Heart left ventricle (tissue), 16 donors: ENCODE data around the gene MTM1. TPM values are rescaled to one million over a fixed set of nuclear protein-coding genes. Genes with fewer than 3 reads are reported as not detected.

Experiments used
- ATAC-seq, 4 donors: fragments of 200-7000 bp; cut with Tn5 transposase; one replicate each; pipeline ENCODE4 v1.9.1; 2020 to 2022; ENCODE audit warnings: moderate library complexity in 4 of 4, mild to moderate bottlenecking in 3 of 4, moderate number of reproducible peaks in 1 of 4
- DNase-seq, 5 donors: peaks; one replicate each; pipeline ENCODE4 v3.0.0-alpha.2; 2020
- H3K27ac ChIP-seq, 12 donors: fragments of 200-600 bp; sonication (generic) in 4 of 12; one replicate each; pipeline versions ENCODE4 v1.5.0 to v1.8.0; 2016 to 2022; ENCODE audit warnings: mild to moderate bottlenecking in 2 of 12
- H3K27me3 ChIP-seq, 9 donors: fragments of 200-600 bp; sonication (generic) in 2 of 9; one replicate each; pipeline versions ENCODE4 v1.5.1 to v1.8.0; 2016 to 2022; ENCODE audit warnings: mild to moderate bottlenecking in 3 of 9
- H3K36me3 ChIP-seq, 9 donors: fragments of 200-600 bp; sonication (generic) in 2 of 9; one replicate each; pipeline versions ENCODE4 v1.5.0 to v1.8.0; 2018 to 2022; ENCODE audit warnings: mild to moderate bottlenecking in 2 of 9
- H3K4me1 ChIP-seq, 12 donors: fragments of 200-600 bp; sonication (generic) in 4 of 12; one replicate each; pipeline versions ENCODE4 v1.5.0 to v1.8.0; 2016 to 2022; ENCODE audit warnings: mild to moderate bottlenecking in 3 of 12
- H3K4me3 ChIP-seq, 12 donors: fragments of 200-600 bp; sonication (generic) in 4 of 12; one replicate each; pipeline versions ENCODE4 v1.5.0 to v1.8.0; 2017 to 2022; ENCODE audit warnings: mild to moderate bottlenecking in 9 of 12, moderate library complexity in 4 of 12
- H3K9me3 ChIP-seq, 12 donors: fragments of 200-600 bp; sonication (generic) in 4 of 12; one replicate each; pipeline versions ENCODE4 v1.5.0 to v1.8.0; 2016 to 2022; ENCODE audit warnings: mild to moderate bottlenecking in 1 of 12
- POLR2A ChIP-seq, 2 donors: fragments of 450-650 bp; IDR thresholded peaks; one replicate each; pipeline ENCODE4 v1.6.1; 2017; ENCODE audit warnings: antibody characterized with exemption in 2 of 2, mild to moderate bottlenecking in 2 of 2, moderate library complexity in 2 of 2
- WGBS, 4 donors: extraction: QIAGEN DNeasy Blood & Tissue Kit in 2 of 4; methylation state at CpG; one replicate each; pipeline versions ENCODE4 v1.1.5 to v1.1.7; 2013 to 2018; 5-methylcytosine and 5-hydroxymethylcytosine counted together
- intact Hi-C, 10 donors: fragments of 100-400 bp; cut with DNase I; formaldehyde crosslinking; loops; one replicate each; pipeline versions ENCODE4 v1.11.1 to v1.14.2; 2022
- polyA plus RNA-seq, 2 donors: library from polyadenylated mRNA; stranded (reverse); fragments of 200-250 nt; gene quantifications; one replicate each; pipeline ENCODE4 v1.2.3, GENCODE V29; 2013
- total RNA-seq, 9 donors: library from RNA; depleted of rRNA in 2 of 9; stranded (reverse); fragments of >200 nt in 2 of 9; fragmentation: NEBNext Ultra II Directional in 3 of 9; extraction: Animal tissue kit (Norgen Biotek cat#: 25700) in 3 of 9; gene quantifications; one replicate each; pipeline versions ENCODE4 v1.1.0 to v1.2.4, GENCODE V29; 2016 to 2023
- TF ChIP-seq, protein P1 (sequence below), 12 donors: fragments of 200-600 bp; sonication (generic) in 4 of 12; IDR thresholded peaks; one replicate each; pipeline versions ENCODE4 v1.5.0 to v1.8.0; 2018 to 2022; ENCODE audit warnings: antibody characterized with exemption in 12 of 12, mild to moderate bottlenecking in 5 of 12
- donor health status: ischemic (EF 13 %, LVEDD 7.1; RV severe dilation, severe dysfunction).
- donor health status: healthy with polysubstance abuse.
- donor health status: DM: no; HTN: yes; CAD: no.
- donor health status: DM: no; HTN: no; CAD: no.
- donor health status: ischemic (EF 25% LVEDD 6.9; RV normal size, moderate dysfunction).
- donor health status: ischemic (EF 25% LVEDD 5.7; RV mildly dilated, moderate dysfunction).
- donor health status: healthy.
- donor health status: DM: yes; HTN: yes; CAD: no.
- donor health status: ischemic (EF 35%, LVEDD 5.7; RV mildly dilated, moderate dysfunction).
- donor health status: nonischemic (EF 11% LVEDD 7.7; RV severe dilation, severe dysfunction).
- donor health status: DM: yes; HTN: yes; CAD: no.
- donor health status: PGD.
- donor health status: ischemic (EF 29% LVEDD 5.4; RV normal size, mild dysfunction).
- donor health status: nonischemic (EF 23%, LVEDD 6.1; RV moderate dilation, normal function).

Gene MTM1
- total and polyA plus RNA-seq, 11 donors: 2.2 to 18.9 (median 10.1) TPM

DNA sequence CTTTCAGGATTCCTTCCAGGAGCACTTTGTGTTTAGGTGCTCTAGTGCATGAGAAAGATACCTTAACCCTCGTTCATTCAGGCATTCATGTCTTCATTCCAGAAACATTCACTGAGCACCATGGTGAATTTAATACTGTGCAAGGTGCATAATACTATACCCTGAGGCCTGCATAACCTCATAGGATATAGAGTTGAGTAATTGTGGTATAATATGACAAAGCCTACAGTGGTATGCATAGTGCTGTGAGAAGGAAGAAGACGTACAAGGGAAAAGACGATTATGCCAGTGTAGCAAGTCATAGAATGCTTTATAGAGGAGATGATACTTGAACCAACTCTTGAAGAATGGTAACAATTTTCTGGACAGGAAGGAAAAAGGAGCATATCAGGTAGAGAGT, 34.3 kb downstream of the MTM1 start:
- intact Hi-C loops: no loop called here
- no peak overlapping the region for H3K4me3 ChIP-seq
- H3K27ac ChIP-seq: no peak overlapping the region
- WGBS, 4 donors: 78 to 96% (median 93%) methylated on average over 3 of the region's 3 CpGs
- H3K4me1 ChIP-seq: no peaks in the 10 kb centered on the region
- TF ChIP-seq, protein P1, sequence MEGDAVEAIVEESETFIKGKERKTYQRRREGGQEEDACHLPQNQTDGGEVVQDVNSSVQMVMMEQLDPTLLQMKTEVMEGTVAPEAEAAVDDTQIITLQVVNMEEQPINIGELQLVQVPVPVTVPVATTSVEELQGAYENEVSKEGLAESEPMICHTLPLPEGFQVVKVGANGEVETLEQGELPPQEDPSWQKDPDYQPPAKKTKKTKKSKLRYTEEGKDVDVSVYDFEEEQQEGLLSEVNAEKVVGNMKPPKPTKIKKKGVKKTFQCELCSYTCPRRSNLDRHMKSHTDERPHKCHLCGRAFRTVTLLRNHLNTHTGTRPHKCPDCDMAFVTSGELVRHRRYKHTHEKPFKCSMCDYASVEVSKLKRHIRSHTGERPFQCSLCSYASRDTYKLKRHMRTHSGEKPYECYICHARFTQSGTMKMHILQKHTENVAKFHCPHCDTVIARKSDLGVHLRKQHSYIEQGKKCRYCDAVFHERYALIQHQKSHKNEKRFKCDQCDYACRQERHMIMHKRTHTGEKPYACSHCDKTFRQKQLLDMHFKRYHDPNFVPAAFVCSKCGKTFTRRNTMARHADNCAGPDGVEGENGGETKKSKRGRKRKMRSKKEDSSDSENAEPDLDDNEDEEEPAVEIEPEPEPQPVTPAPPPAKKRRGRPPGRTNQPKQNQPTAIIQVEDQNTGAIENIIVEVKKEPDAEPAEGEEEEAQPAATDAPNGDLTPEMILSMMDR (IDR thresholded peaks at IDR 0.05): no peak
- no peak for TF ChIP-seq POLR2A (IDR thresholded peaks at IDR 0.05)
- no peaks in the 10 kb centered on the region for H3K9me3 ChIP-seq
- no peak for DNase-seq
- H3K36me3 ChIP-seq: peaks cover 0 to 26% (median 9%) of the 10 kb centered on the region in 9 donors
- ATAC-seq: no peak
- no peaks in the 10 kb centered on the region for H3K27me3 ChIP-seq

DNA sequence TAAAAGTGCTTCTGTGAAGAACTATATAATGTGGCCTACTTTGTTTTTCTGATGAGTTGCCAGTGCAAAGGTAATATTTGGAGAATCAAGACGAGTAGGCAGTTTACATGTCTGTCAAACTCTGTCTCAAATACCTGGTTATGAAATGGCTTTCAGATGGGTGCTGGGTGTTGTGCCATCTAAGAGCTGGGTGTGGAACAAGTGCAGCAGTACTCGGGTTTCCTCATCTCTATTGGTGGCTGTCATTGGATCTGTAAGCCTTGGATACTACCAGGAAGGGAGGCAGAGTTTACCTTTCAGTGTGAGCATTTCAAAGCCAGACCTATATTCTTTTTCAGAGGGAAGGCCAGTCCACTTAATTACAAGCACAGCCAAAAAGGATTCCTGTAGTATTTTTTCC, 37.2 kb downstream of the MTM1 start:
- no peak overlapping the region for H3K27ac ChIP-seq
- no peaks in the 10 kb centered on the region for H3K9me3 ChIP-seq
- intact Hi-C loops: no loop called here
- H3K4me1 ChIP-seq: no peaks in the 10 kb centered on the region
- WGBS, 4 donors: 63 to 89% (median 77%) methylated on average over 2 of the region's 2 CpGs
- TF ChIP-seq POLR2A (IDR thresholded peaks at IDR 0.05): no peak
- TF ChIP-seq, protein P1 (IDR thresholded peaks at IDR 0.05): no peak
- no peak overlapping the region for H3K4me3 ChIP-seq
- peaks cover 0 to 11% (median 6%) of the 10 kb centered on the region in 9 donors for H3K36me3 ChIP-seq
- ATAC-seq: no peak
- no peaks in the 10 kb centered on the region for H3K27me3 ChIP-seq
- no peak for DNase-seq

DNA sequence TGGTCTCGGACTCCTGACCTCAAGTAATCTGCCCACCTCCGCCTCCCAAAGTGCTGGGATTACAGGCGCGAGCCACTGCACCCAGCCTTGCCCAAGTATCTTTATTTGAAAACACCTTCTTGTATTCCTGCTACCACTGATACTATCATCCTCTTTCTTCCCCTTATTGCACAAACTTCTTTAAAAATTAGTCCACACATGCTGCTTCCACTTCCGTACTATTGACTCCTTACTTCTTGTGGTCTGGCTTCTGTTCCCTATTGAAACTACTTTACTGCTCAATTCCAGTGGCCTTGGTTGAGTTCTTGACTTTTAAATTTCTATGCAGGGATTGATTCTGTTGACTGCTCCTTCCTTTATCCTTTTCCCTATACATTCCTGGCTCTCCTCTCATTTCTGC, 38.8 kb downstream of the MTM1 start:
- Histone ChIP-seq H3K4me1 (no peaks in the 10 kb centered on the region), H3K4me3 (no peak overlapping the region), H3K27ac (no peak overlapping the region), H3K36me3 (peaks cover 0 to 5% (median 0%) of the 10 kb centered on the region in 9 donors), H3K9me3 (no peaks in the 10 kb centered on the region), H3K27me3 (no peaks in the 10 kb centered on the region)
- TF ChIP-seq POLR2A (IDR thresholded peaks at IDR 0.05): no peak
- TF ChIP-seq, protein P1 (IDR thresholded peaks at IDR 0.05): no peak
- DNase-seq (no peak), ATAC-seq (no peak)
- WGBS, 4 donors: 79 to 93% (median 90%) methylated on average over 5 of the region's 5 CpGs
- intact Hi-C loops: no loop called here

DNA sequence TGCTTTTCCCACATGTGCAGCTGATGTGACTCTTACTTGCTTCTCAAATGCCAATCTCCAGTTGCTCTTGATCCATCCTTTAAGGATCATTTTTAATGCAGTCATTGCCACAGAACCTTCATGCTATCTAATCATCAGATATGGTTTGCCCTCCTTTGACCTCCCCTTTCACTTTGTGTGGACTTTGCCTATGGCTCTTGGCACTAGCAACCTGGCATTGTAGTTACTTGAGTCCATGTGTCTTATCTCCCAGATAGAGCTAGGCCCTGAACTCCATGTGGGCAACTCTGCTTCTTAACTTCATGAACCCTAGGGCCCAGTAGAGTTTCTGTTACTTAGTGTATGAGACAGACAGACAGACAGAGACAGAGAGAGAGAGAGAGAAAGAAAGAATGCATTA, 41.6 kb downstream of the MTM1 start:
- Histone ChIP-seq H3K36me3 (peaks cover 0 to 23% (median 6%) of the 10 kb centered on the region in 9 donors), H3K27ac (no peak overlapping the region), H3K4me1 (no peaks in the 10 kb centered on the region), H3K9me3 (no peaks in the 10 kb centered on the region), H3K4me3 (no peak overlapping the region), H3K27me3 (no peaks in the 10 kb centered on the region)
- TF ChIP-seq, protein P1 (IDR thresholded peaks at IDR 0.05): no peak
- TF ChIP-seq POLR2A (IDR thresholded peaks at IDR 0.05): no peak
- no peak for ATAC-seq
- intact Hi-C loops: no loop called here
- no peak for DNase-seq
